Measurements from ENCODE around the gene ARMCX6.

DNA sequence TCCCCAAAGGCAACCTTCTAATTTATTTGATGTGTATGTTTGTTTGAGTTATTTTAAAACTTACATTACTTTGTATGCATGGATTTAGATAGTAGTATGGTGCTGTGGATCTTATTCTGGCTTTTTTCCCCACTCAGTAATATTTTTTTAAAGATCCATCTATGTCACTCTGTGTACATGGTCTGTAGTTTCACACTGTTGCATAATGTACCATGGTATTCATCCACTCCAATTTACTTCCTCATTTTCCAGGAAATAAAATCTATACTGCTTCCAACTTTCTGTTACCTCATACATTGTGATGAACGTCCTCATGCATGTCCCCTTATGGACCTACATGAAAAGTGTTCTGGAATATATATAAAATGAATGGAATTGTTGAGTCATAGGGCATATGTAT, 24.3 kb upstream of the ARMCX6 start:
- TF ChIP-seq, protein P1, sequence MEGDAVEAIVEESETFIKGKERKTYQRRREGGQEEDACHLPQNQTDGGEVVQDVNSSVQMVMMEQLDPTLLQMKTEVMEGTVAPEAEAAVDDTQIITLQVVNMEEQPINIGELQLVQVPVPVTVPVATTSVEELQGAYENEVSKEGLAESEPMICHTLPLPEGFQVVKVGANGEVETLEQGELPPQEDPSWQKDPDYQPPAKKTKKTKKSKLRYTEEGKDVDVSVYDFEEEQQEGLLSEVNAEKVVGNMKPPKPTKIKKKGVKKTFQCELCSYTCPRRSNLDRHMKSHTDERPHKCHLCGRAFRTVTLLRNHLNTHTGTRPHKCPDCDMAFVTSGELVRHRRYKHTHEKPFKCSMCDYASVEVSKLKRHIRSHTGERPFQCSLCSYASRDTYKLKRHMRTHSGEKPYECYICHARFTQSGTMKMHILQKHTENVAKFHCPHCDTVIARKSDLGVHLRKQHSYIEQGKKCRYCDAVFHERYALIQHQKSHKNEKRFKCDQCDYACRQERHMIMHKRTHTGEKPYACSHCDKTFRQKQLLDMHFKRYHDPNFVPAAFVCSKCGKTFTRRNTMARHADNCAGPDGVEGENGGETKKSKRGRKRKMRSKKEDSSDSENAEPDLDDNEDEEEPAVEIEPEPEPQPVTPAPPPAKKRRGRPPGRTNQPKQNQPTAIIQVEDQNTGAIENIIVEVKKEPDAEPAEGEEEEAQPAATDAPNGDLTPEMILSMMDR (conservative IDR thresholded peaks at IDR 0.05; ENCODE audit: low read length), result no peak
- no peak for TF ChIP-seq EZH2phosphoT487 (IDR thresholded peaks at IDR 0.05; ENCODE audit: borderline replicate concordance, low read depth, low read length)

Data from OCI-LY7 (cell line).